HG03439 (cell line): ENCODE measurements around the gene CIDEC.
"Not testable (repeated sequence)": the region's sequence is repeated elsewhere in the genome, so short reads cannot be mapped to it uniquely, and the experiment has no call there.

Experiments used
- ATAC-seq: cut with Tn5 transposase; IDR thresholded peaks from one replicate; pipeline ENCODE4 v1.9.1; 2021; ENCODE audit warnings: mild to moderate bottlenecking, moderate library complexity; ENCODE audit not compliant: unreplicated experiment

Gene CIDEC

GRCh38 chr3:9881441-9881840 lies 1.4 kb upstream of the CIDEC start:
- no peak for ATAC-seq

GRCh38 chr3:9878700-9879099 lies 1.4 kb downstream of the CIDEC start:
- no peak for ATAC-seq

- ATAC-seq = no peak
These were observed 3.1 kb downstream of the CIDEC start for GRCh38 chr3:9876991-9877390.

- not testable (repeated sequence) for ATAC-seq
These were observed 3.8 kb downstream of the CIDEC start for GRCh38 chr3:9876255-9876654.

- ATAC-seq = no peak
These were observed 4.6 kb downstream of the CIDEC start for GRCh38 chr3:9875448-9875847.

GRCh38 chr3:9872067-9872466 lies 8.0 kb downstream of the CIDEC start:
- ATAC-seq = not testable (repeated sequence)

- no peak for ATAC-seq
These were observed 9.1 kb downstream of the CIDEC start for GRCh38 chr3:9870978-9871377.

- no peak for ATAC-seq
These were observed 10.1 kb downstream of the CIDEC start for GRCh38 chr3:9869955-9870354.

GRCh38 chr3:9867106-9867505 lies 12.9 kb downstream of the CIDEC start:
- no peak for ATAC-seq

- no peak for ATAC-seq
These were observed 13.4 kb downstream of the CIDEC start for GRCh38 chr3:9866639-9867038.

- ATAC-seq = not testable (repeated sequence)
These were observed 14.9 kb downstream of the CIDEC start for GRCh38 chr3:9865125-9865637.

GRCh38 chr3:9864200-9864927 lies 15.7 kb downstream of the CIDEC start:
- ATAC-seq = no peak

GRCh38 chr3:9863058-9863772 lies 16.8 kb downstream of the CIDEC start:
- no peak for ATAC-seq

GRCh38 chr3:9862391-9863057 lies 17.5 kb downstream of the CIDEC start:
- ATAC-seq = no peak

GRCh38 chr3:9861626-9862130 lies 18.4 kb downstream of the CIDEC start:
- ATAC-seq = no peak

- ATAC-seq = no peak
These were observed 18.9 kb downstream of the CIDEC start for GRCh38 chr3:9861201-9861600.

- no peak for ATAC-seq
These were observed 20.5 kb downstream of the CIDEC start for GRCh38 chr3:9859530-9860025.

GRCh38 chr3:9855594-9855993 lies 24.5 kb downstream of the CIDEC start:
- no peak for ATAC-seq

- ATAC-seq = not testable (repeated sequence)
These were observed 25.6 kb downstream of the CIDEC start for GRCh38 chr3:9854291-9854940.

- ATAC-seq = no peak
These were observed 27.5 kb downstream of the CIDEC start for GRCh38 chr3:9852528-9852927.

- not testable (repeated sequence) for ATAC-seq
These were observed 28.1 kb downstream of the CIDEC start for GRCh38 chr3:9851926-9852325.
